SK-N-SH treated with all-trans-retinoic acid at 6 μM for 48 hours (cell line): ENCODE results near the gene GRIK4.

Experiments used
- ATAC-seq: fragments of 200-7000 bp; cut with Tn5 transposase; 3 replicates; pipeline ENCODE4 v1.9.1; 2020; ENCODE audit warnings: mild to moderate bottlenecking, moderate library complexity
- ARNTL ChIP-seq: fragments of 450-650 bp; formaldehyde crosslinking; IDR thresholded peaks from 2 replicates; pipeline ENCODE4 v1.5.0; 2020; ENCODE audit warnings: low read depth, mild to moderate bottlenecking, moderate library complexity, borderline replicate concordance
- BACH2 ChIP-seq: fragments of 250-450 bp; sonication (Bioruptor Pico); IDR thresholded peaks from 2 replicates; pipeline ENCODE4 v1.9.0; 2021; ENCODE audit warnings: mild to moderate bottlenecking, borderline replicate concordance
- CREB5 ChIP-seq: fragments of 250-450 bp; sonication (Bioruptor Pico); IDR thresholded peaks from 2 replicates; pipeline ENCODE4 v1.5.1; 2020; ENCODE audit warnings: low read depth, mild to moderate bottlenecking, moderate library complexity
- CSDC2 ChIP-seq: fragments of 250-450 bp; sonication (Bioruptor Pico); IDR thresholded peaks from 2 replicates; pipeline ENCODE4 v1.5.0; 2020; ENCODE audit warnings: mild to moderate bottlenecking, moderate library complexity
- CSRNP3 ChIP-seq: fragments of 250-450 bp; sonication (Bioruptor Pico); IDR thresholded peaks from 2 replicates; pipeline ENCODE4 v1.5.1; 2021; ENCODE audit warnings: mild to moderate bottlenecking, moderate library complexity
- GLIS3 ChIP-seq: fragments of 250-450 bp; sonication (Bioruptor Pico); IDR thresholded peaks from 2 replicates; pipeline ENCODE4 v1.5.0; 2020; ENCODE audit warnings: mild to moderate bottlenecking, moderate library complexity
- ISL1 ChIP-seq: fragments of 250-450 bp; sonication (Bioruptor Pico); IDR thresholded peaks from 2 replicates; pipeline ENCODE4 v2.1.2; 2022; ENCODE audit warnings: mild to moderate bottlenecking, moderate library complexity
- PATZ1 ChIP-seq: fragments of 250-450 bp; sonication (Bioruptor Pico); IDR thresholded peaks from 2 replicates; pipeline ENCODE4 v1.8.0; 2020; ENCODE audit warnings: mild to moderate bottlenecking, moderate library complexity, borderline replicate concordance
- POU6F1 ChIP-seq: fragments of 250-450 bp; sonication (Bioruptor Pico); IDR thresholded peaks from 2 replicates; pipeline ENCODE4 v1.8.0; 2021; ENCODE audit warnings: low read depth, mild to moderate bottlenecking, moderate library complexity, borderline replicate concordance
- SNAI2 ChIP-seq: fragments of 250-450 bp; sonication (Bioruptor Pico); IDR thresholded peaks from 2 replicates; pipeline ENCODE4 v1.5.0; 2020; ENCODE audit warnings: mild to moderate bottlenecking, moderate library complexity
- TOX ChIP-seq: fragments of 250-450 bp; sonication (Bioruptor Pico); IDR thresholded peaks from 2 replicates; pipeline ENCODE4 v1.8.0; 2021; ENCODE audit warnings: mild to moderate bottlenecking, moderate library complexity, borderline replicate concordance
- ZC3H10 ChIP-seq: fragments of 250-450 bp; sonication (Bioruptor Pico); IDR thresholded peaks from 2 replicates; pipeline ENCODE4 v1.5.1; 2021; ENCODE audit warnings: mild to moderate bottlenecking, moderate library complexity
- ZFP3 ChIP-seq: fragments of 250-450 bp; sonication (Bioruptor Pico); IDR thresholded peaks from 2 replicates; pipeline ENCODE4 v1.5.0; 2020; ENCODE audit warnings: mild to moderate bottlenecking, moderate library complexity
- ZNF565 ChIP-seq: fragments of 450-650 bp; formaldehyde crosslinking; conservative IDR thresholded peaks from 2 replicates; pipeline ENCODE4 v1.5.0; 2020; ENCODE audit warnings: low read depth, mild to moderate bottlenecking, moderate library complexity
- ZNF70 ChIP-seq: fragments of 450-650 bp; formaldehyde crosslinking; IDR thresholded peaks from 2 replicates; pipeline ENCODE4 v1.5.0; 2020; ENCODE audit warnings: mild to moderate bottlenecking, moderate library complexity
- ZNF8 ChIP-seq: fragments of 450-650 bp; formaldehyde crosslinking; IDR thresholded peaks from 2 replicates; pipeline ENCODE4 v1.5.0; 2020; ENCODE audit warnings: mild to moderate bottlenecking, moderate library complexity

GRIK4 gene

GRCh38 chr11:120871924-120872323 is 360.4 kb downstream of the GRIK4 start (continued):
- TF ChIP-seq CREB5 (CRISPR knock-in tag) (no peak), PATZ1 (CRISPR knock-in tag) (no peak), ARNTL (no peak)

- no peak for TF ChIP-seq CSDC2 (CRISPR knock-in tag)
- TF ChIP-seq CSRNP3 (CRISPR knock-in tag) = no peak
- no peak for TF ChIP-seq ISL1
- no peak for TF ChIP-seq BACH2
- no peak for TF ChIP-seq ZNF70 (CRISPR knock-in tag)
- no peak for TF ChIP-seq ZNF8
- TF ChIP-seq SNAI2 (CRISPR knock-in tag) = no peak
- TF ChIP-seq ZNF565 (CRISPR knock-in tag) = no peak
- no peak for TF ChIP-seq PATZ1 (CRISPR knock-in tag)
- TF ChIP-seq ZFP3 (CRISPR knock-in tag) = no peak
- no peak for ATAC-seq
These were observed 362.6 kb downstream of the GRIK4 start for GRCh38 chr11:120873966-120874735.

GRCh38 chr11:120875986-120876385 is 364.4 kb downstream of the GRIK4 start:
- no peak for ATAC-seq
- TF ChIP-seq POU6F1 (CRISPR knock-in tag) (no peak), ZC3H10 (CRISPR knock-in tag) (no peak), TOX (CRISPR knock-in tag) (no peak)

- no peak for TF ChIP-seq ZNF565 (CRISPR knock-in tag)
- no peak for ATAC-seq
These were observed 366.3 kb downstream of the GRIK4 start for GRCh38 chr11:120877746-120878365.

GRCh38 chr11:120878781-120879180 is 367.2 kb downstream of the GRIK4 start:
- no peak for TF ChIP-seq GLIS3 (CRISPR knock-in tag)
- no peak for TF ChIP-seq ZC3H10 (CRISPR knock-in tag)
- TF ChIP-seq ZFP3 (CRISPR knock-in tag) = no peak
- TF ChIP-seq CSDC2 (CRISPR knock-in tag) = no peak
- TF ChIP-seq PATZ1 (CRISPR knock-in tag) = no peak
- no peak for ATAC-seq
